Activated CD8-positive, alpha-beta T cell treated with anti-CD3 and anti-CD28 coated beads, Interleukin-2, amount 10 ng/mL, durations not matched to agents 7 days and 5 days (primary cell): Measurements from ENCODE around the gene FXR2. TPM values are rescaled to one million over a fixed set of nuclear protein-coding genes. Genes with fewer than 3 reads are reported as not detected.

Source experiments
- ATAC-seq: fragments of 150-1000 bp; cut with Tn5 transposase; one replicate; pipeline ENCODE4 v1.10.0; 2021; ENCODE audit warnings: moderate library complexity
- CTCF ChIA-PET: fragments of 350-600 bp; sonication (Branson Sonifier 250); formaldehyde crosslinking; loops from one replicate; lab custom pipeline; 2021; ENCODE audit warnings: antibody characterized with exemption; lab: Charles Lee
- POLR2A ChIA-PET: fragments of 350-600 bp; sonication (Branson Sonifier 250); formaldehyde crosslinking; loops from one replicate; lab custom pipeline; 2021; ENCODE audit warnings: antibody characterized with exemption; lab: Charles Lee
- DNase-seq: peaks from one replicate; pipeline ENCODE4 v3.0.0-alpha.2; 2020
- H3K27ac Mint-ChIP-seq: one replicate; pipeline ENCODE4 v1.8.0; 2021; ENCODE audit warnings: mild to moderate bottlenecking, mixed read lengths
- H3K27me3 Mint-ChIP-seq: one replicate; pipeline ENCODE4 v1.8.0; 2021; ENCODE audit warnings: low read depth, mixed read lengths
- H3K36me3 Mint-ChIP-seq: one replicate; pipeline ENCODE4 v1.8.0; 2021; ENCODE audit warnings: low read depth, mixed read lengths
- H3K4me1 Mint-ChIP-seq: one replicate; pipeline ENCODE4 v1.8.0; 2021; ENCODE audit warnings: low read depth, mixed read lengths
- H3K4me3 Mint-ChIP-seq: one replicate; pipeline ENCODE4 v1.8.0; 2021; ENCODE audit warnings: mild to moderate bottlenecking, mixed read lengths
- H3K9me3 Mint-ChIP-seq: one replicate; pipeline ENCODE4 v1.8.0; 2022; ENCODE audit warnings: mixed read lengths; ENCODE audit not compliant: insufficient read depth
- total RNA-seq, 2 experiments: library from RNA; stranded (reverse); gene quantifications; one replicate each; pipeline ENCODE4 v1.2.3, GENCODE V29; 2021

FXR2 gene
- total RNA-seq, 2 experiments from 2014 or later, result 27.6 to 31.8 TPM

GRCh38 chr17:7549401-7550055, 65.2 kb downstream of the FXR2 start:
- DNase-seq (peak; percentile 64), ATAC-seq (peak; percentile 45)
- H3K27ac Mint-ChIP-seq, result peak overlapping the region; percentile 91
- H3K27me3 Mint-ChIP-seq, result no peaks in the 10 kb centered on the region
- peaks cover 60% of the 10 kb centered on the region for H3K4me1 Mint-ChIP-seq
- H3K9me3 Mint-ChIP-seq, result no peaks in the 10 kb centered on the region
- H3K36me3 Mint-ChIP-seq, result peaks cover 45% of the 10 kb centered on the region
- H3K4me3 Mint-ChIP-seq, result peak overlapping the region; percentile 88
- ChIA-PET CTCF (interaction anchor here (0.8 to 4.6 kb wide), 5 partner anchors 11 to 503 kb away, joined by 3 to 44 read pairs (median 4); partner anchors contain the start of gene SENP3), POLR2A (interaction anchor here (0.9 to 3.1 kb wide), 7 partner anchors 9 to 214 kb away, joined by 3 to 14 read pairs (median 4); partner anchors contain the start of genes ACAP1, SENP3 and TNFSF13)

DNA sequence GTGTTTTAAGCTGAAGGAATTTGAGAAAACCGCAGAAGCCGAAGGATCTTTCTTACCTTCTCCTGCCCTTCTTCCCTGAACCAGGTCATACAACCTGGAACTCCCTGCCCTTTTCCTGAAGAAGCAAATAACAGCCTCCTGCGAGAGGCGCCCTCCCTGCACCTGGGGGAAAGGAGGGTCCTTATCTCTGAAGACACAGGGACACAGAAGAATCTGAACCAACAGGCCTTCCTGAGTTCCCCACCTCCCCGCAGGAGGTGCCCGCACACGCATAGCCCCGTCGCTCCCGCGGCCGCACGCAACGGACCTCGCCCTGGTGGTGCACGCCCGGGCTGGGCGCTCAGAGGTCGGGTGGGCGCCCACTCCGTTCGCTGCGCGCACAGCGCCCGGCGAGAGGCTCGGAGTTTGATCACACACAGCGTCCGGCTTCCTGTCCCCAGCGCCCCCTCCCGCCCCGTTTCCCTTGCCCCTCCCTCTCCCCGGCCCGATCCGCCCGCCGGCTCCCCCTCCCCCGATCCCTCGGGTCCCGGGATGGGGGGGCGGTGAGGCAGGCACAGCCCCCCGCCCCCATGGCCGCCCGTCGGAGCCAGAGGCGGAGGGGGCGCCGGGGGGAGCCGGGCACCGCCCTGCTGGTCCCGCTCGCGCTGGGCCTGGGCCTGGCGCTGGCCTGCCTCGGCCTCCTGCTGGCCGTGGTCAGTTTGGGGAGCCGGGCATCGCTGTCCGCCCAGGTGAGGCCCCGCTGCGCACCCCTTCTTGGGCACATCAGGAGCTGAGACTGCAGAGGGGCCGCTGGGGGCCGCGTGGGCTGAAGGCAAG, 65.9 kb downstream of the FXR2 start, which contains the start of gene TNFSF12:
TSS of gene TNFSF12 (plus strand) at position 474 of the 816 bp plus-strand sequence. CDS start at position 570, 96 bp downstream.
- DNase-seq, result peak; percentile 80
- Mint-ChIP-seq H3K4me3 (peak within 1 kb of the TSS; percentile 88), H3K4me1 (peaks cover 57% of the 10 kb centered on the region), H3K27ac (peak within 1 kb of the TSS; percentile 92), H3K9me3 (no peaks in the 10 kb centered on the region), H3K36me3 (peaks cover 42% of the 10 kb centered on the region), H3K27me3 (no peaks in the 10 kb centered on the region)
- ChIA-PET POLR2A (interaction anchor here (0.9 to 3.1 kb wide), 8 partner anchors 9 to 213 kb away, joined by 3 to 14 read pairs (median 4); partner anchors contain the start of genes ACAP1, POLR2A, SENP3 and TNFSF13), CTCF (interaction anchor here (1.0 to 4.6 kb wide), 7 partner anchors 9 to 40 kb away, joined by 3 to 44 read pairs (median 4); partner anchors contain the start of gene SENP3)
- peak; percentile 70 for ATAC-seq

DNA sequence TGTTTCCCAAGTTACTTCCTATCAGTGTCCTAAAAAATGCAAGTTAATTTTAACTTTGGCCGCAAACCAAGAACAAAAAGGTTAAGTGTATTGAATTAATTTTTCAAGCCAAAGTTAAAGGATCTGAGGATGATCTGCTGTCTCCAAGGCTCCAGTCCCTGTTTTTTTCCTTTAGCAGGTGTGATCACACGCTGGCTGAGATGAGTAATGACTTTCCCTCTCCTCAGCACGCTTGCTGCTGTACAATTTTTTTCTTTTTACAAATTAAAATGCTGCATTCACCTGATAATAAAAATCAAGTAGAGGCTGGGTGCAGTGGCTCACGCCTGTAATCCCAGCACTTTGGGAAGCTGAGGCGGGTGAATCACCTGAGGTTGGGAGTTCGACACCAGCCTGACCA, 69.8 kb downstream of the FXR2 start:
- Mint-ChIP-seq H3K9me3 (no peaks in the 10 kb centered on the region), H3K36me3 (peaks cover 12% of the 10 kb centered on the region), H3K4me3 (no peak overlapping the region), H3K27ac (no peak overlapping the region), H3K4me1 (peaks cover 18% of the 10 kb centered on the region), H3K27me3 (peaks cover 9% of the 10 kb centered on the region)
- DNase-seq (no peak), ATAC-seq (no peak)
- ChIA-PET CTCF (interaction anchor here (3.9 kb wide), 1 partner anchor 16 kb away, joined by 21 read pairs; no protein-coding TSS in a partner anchor), POLR2A (no interaction called here)

Other genes with a start within 250 kb of the FXR2 start
- gene TNK1, start 233.8 kb downstream of the FXR2 start, total RNA-seq, result 1 to 10 TPM; 2.1 to 2.6 TPM
- gene PLSCR3, start 220.4 kb downstream of the FXR2 start, total RNA-seq, result 10 to 100 TPM; 87.9 to 92.6 TPM
- 10 to 100 TPM; 61.8 to 62.3 TPM for gene TMEM256, start 210.8 kb downstream of the FXR2 start, total RNA-seq
- gene NLGN2, start 207.1 kb downstream of the FXR2 start, total RNA-seq, result 1 to 10 TPM; 4.7 to 5.2 TPM
- not detected for gene SPEM1, start 194.6 kb downstream of the FXR2 start, total RNA-seq
- gene SPEM2, start 189.3 kb downstream of the FXR2 start, total RNA-seq, result not detected
- not detected for gene SPEM3, start 186.0 kb downstream of the FXR2 start, total RNA-seq
- 10 to 100 TPM; 16.5 to 18.1 TPM for gene TMEM102, start 179.5 kb downstream of the FXR2 start, total RNA-seq
- gene FGF11, start 175.4 kb downstream of the FXR2 start, total RNA-seq, result 10 to 100 TPM; 16.6 to 18.8 TPM
- 10 to 100 TPM; 14.1 to 15.7 TPM for gene CHRNB1, start 169.8 kb downstream of the FXR2 start, total RNA-seq
- 10 to 100 TPM; 29.8 to 30.0 TPM for gene ZBTB4, start 135.3 kb downstream of the FXR2 start, total RNA-seq
- not detected for gene SLC35G6, start 133.5 kb downstream of the FXR2 start, total RNA-seq
- 100 to 1,000 TPM; 183 to 185 TPM for gene POLR2A, start 130.5 kb downstream of the FXR2 start, total RNA-seq
- gene TNFSF12, start 65.8 kb downstream of the FXR2 start, total RNA-seq, result 100 to 1,000 TPM in 1 of 2 experiments, 10 to 100 TPM in 1; 93.7 to 100 TPM
- gene TNFSF13, start 56.1 kb downstream of the FXR2 start, total RNA-seq, result 1 to 10 TPM; 8.0 to 9.0 TPM
- gene SENP3, start 53.0 kb downstream of the FXR2 start, total RNA-seq, result 10 to 100 TPM; 54.4 to 62.0 TPM
- gene CD68, start 35.3 kb downstream of the FXR2 start, total RNA-seq, result 10 to 100 TPM in 1 of 2 experiments, 1 to 10 TPM in 1; 9.4 to 10.7 TPM
- 10 to 100 TPM; 69.0 to 70.4 TPM for gene MPDU1, start 31.0 kb downstream of the FXR2 start, total RNA-seq
- under 1 TPM; 0.29 to 0.34 TPM for gene SOX15, start 24.8 kb downstream of the FXR2 start, total RNA-seq
- gene SAT2, start 12.9 kb upstream of the FXR2 start, total RNA-seq, result 10 to 100 TPM; 18.2 to 21.4 TPM
- not detected for gene SHBG, start 15.2 kb upstream of the FXR2 start, total RNA-seq
- not detected for gene ATP1B2, start 36.0 kb upstream of the FXR2 start, total RNA-seq
- 100 to 1,000 TPM; 131 to 136 TPM for gene TP53, start 72.6 kb upstream of the FXR2 start, total RNA-seq
- gene WRAP53, start 73.6 kb upstream of the FXR2 start, total RNA-seq, result 10 to 100 TPM; 27.1 to 29.3 TPM
- gene EFNB3, start 90.3 kb upstream of the FXR2 start, total RNA-seq, result not detected
- gene DNAH2, start 102.8 kb upstream of the FXR2 start, total RNA-seq, result not detected
- 10 to 100 TPM; 12.4 to 12.6 TPM for gene KDM6B, start 219.3 kb upstream of the FXR2 start, total RNA-seq
- gene TMEM88, start 240.2 kb upstream of the FXR2 start, total RNA-seq, result 1 to 10 TPM in 1 of 2 experiments, under 1 TPM in 1; 0.87 to 1.2 TPM
- gene NAA38, start 242.7 kb upstream of the FXR2 start, total RNA-seq, result 10 to 100 TPM; 92.7 to 93.1 TPM
- 10 to 100 TPM in 1 of 2 experiments, 1 to 10 TPM in 1; 9.8 to 11.2 TPM for gene CYB5D1, start 243.1 kb upstream of the FXR2 start, total RNA-seq